PC-9 (cell line): ENCODE measurements around the gene MMP13.

ENCODE experiments used
- CTCF ChIP-seq: fragments of 200-600 bp; sonication (generic); conservative IDR thresholded peaks from 2 replicates; pipeline ENCODE4 v1.6.1; 2017; ENCODE audit warnings: mixed run types, antibody characterized with exemption, mild to moderate bottlenecking, moderate library complexity
- EZH2 ChIP-seq: fragments of 200-600 bp; sonication (generic); IDR thresholded peaks from 2 replicates; pipeline ENCODE4 v1.8.0; 2017; ENCODE audit warnings: antibody characterized with exemption, low read depth

GRCh38 chr11:102940714-102941588, 14.6 kb downstream of the MMP13 start:
- TF ChIP-seq EZH2 (no peak), CTCF (peak; percentile 94)
